Suppressor macrophage treated with lipopolysaccharide for 1 hour (primary cell): ENCODE measurements around the gene TSC1.
"Not testable (repeated sequence)": the region's sequence is repeated elsewhere in the genome, so short reads cannot be mapped to it uniquely, and the experiment has no call there.

Source experiments
- DNase-seq, 3 donors: peaks; one replicate each; pipeline ENCODE4 v3.0.0-alpha.2; 2020 to 2022

Gene TSC1

GRCh38 chr9:132975961-132976360 lies 31.5 kb upstream of the TSC1 start:
- DNase-seq: no peak

- DNase-seq: peak; percentile 28 to 39 (median 29)
Measured at GRCh38 chr9:132973713-132974112, 29.3 kb upstream of the TSC1 start.

DNA sequence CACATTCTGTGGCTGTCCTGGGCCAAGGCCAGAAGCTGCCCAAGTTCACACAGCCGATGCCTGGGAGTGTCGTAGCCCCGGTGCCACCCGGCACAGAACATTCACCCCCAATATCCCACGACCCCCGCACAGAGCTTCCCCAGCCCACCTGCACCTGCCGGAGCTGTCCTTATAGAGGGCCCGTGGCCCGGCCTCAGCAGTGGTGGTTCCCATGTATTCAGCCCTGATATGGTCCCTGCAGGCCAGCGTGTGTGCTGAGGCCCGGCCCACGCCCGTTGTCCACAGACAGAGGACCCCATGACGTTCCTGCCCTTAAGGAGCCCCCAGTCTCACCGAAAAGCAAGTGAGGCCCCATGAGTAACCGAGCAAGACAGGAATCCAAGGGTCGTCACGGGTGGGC lies 28.8 kb upstream of the TSC1 start:
- no peak for DNase-seq

GRCh38 chr9:132970324-132971062 lies 26.1 kb upstream of the TSC1 start:
- no peak for DNase-seq

GRCh38 chr9:132969783-132970182 lies 25.4 kb upstream of the TSC1 start:
- DNase-seq: no peak

DNA sequence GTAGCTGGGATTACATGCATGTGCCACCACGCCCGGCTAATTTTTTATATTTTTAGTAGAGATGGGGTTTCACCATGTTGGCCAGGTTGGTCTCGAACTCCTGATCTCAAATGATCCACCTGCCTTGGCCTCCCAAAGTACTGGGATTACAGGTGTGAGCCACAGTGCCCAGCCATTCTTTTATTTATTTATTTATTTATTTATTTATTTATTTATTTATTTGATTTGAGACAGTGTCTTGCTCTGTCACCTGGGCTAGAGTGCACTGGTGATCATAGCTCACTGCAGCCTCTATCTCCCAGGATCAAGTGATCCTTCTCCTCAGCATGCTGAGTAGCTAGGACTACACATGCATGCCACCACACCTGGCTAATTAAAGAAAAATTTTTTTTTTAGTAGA lies 23.5 kb upstream of the TSC1 start:
- DNase-seq: not testable (repeated sequence)

DNA sequence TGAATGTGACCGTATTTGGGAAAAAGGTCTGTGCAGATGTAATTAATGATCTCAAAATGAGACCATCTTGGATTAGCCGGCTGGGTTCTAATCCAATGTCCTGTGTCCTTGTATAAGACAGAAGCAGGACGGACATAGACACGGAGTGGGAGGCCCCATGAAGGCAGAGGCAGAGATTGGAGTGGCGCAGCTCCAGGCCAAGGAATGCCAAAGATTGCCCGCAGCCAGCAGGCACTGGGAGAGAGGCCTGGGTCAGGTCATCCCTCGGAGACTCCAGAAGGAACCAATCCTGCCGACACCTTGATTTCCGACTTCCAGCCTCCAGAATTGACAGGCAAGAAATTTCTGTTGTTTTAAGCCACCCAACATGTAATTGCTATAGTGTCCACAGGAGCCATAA lies 21.1 kb upstream of the TSC1 start:
- no peak for DNase-seq

- DNase-seq: no peak
Measured at GRCh38 chr9:132961002-132961401, 16.6 kb upstream of the TSC1 start.

DNA sequence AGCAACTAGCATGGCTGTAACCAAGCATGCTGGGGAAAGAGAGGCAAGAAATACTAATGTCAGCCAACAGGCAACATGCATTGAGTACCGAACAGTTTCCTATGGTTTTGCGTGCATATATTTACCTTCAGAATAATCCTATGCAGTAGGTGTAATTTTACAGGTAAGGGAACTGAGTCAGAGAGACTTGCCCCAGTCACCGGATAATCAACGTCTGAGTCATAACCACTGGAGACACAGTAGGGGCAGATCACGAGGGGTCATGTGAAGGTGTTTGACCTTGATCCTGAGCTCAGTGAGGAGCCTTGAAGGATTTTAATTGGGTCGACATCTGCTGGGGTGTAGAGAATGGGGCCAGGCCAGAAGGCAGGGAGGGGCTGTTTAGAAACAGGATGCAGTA lies 13.4 kb upstream of the TSC1 start:
- DNase-seq: no peak

- no peak for DNase-seq
Measured at GRCh38 chr9:132955768-132956167, 11.4 kb upstream of the TSC1 start.

DNA sequence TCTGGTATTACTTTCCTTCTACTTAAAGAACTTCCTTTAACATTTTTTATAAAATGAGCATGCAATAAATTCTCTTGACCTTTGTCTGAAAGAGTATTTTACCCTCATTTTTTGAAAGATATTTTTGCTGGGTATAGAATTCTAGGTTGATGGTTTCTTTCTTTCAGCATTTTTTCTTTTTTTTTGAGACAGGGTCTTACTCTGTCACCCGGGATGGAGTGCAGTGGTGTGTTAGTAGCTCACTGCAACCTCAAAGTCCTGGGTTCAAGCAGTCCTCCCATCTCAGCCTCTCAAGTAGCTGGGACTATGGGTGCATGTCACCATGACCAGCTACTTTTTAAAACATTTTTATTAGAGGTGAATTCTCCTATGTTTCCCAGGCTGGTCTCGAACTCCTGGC lies 10.7 kb upstream of the TSC1 start:
- DNase-seq: no peak

DNA sequence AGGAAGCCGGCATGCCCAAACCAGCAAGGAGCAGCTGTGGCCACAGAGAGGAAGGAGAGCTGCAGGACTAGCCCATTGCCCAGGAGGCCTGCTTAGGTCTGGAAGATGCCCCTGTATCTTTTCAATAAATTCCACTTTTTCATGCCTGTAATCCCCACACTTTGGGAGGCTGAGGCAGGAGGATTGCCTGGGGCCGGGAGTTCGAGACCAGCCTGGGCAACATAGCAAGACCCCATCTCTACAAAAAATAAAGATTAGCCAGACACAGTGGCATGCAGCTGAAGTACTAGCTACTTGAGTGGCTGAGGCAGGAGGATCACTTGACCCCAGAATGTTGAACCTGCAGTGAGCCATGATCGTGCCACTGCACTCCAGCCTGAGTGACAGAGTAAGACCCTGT lies 5.3 kb upstream of the TSC1 start:
- DNase-seq: no peak

- DNase-seq: no peak
Measured at GRCh38 chr9:132948482-132949050, 4.2 kb upstream of the TSC1 start.

DNA sequence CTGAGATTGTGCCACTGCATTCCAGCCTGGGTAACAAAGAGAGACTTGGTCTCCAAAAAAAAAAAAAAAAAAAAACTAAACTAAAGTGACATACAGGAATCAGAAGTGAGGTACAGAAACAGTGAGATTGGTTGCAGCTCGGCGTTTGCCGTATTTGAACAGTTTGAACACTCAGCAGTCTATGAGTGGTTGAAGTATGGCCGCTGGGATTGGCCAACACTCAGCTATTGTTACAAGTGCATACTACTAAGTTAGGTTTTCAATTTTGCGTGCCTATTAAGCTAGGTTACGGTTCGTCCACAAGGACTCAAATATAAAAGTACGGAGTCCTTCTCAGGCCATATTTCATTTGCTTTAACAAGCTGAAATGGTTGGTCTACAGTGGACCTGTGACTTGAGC lies 3.3 kb upstream of the TSC1 start:
- no peak for DNase-seq

DNA sequence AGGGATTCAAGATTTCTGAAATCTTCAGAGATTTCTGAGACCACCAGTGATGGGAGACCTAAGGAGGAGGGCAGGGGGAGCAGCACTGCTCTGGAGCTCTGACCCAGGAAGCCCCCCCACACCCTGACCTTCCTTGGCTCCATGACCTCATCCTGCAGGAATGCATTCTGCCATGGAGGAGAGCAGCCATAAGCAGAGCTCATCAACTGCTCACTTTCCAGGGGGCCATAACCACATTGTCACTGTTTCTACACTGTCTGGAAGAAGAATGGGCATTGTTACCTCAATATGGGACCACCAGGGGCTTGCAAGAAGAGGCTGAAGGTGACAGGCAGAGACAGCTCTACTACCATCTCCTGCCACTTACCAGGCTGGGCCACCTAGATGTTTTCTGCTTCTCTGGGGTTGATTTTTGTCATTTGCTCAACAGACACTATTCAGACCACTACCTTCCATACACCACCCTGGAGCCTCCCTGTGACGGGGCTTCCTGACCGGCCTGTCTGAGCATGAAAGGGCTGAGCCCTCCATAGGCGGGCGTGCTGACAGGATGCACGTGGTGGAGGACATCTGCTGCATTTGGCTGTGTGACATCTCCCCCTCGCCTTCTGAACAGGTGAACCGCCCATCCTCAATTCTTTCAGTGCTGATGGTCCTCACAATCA lies 2.3 kb upstream of the TSC1 start:
- no peak for DNase-seq

DNA sequence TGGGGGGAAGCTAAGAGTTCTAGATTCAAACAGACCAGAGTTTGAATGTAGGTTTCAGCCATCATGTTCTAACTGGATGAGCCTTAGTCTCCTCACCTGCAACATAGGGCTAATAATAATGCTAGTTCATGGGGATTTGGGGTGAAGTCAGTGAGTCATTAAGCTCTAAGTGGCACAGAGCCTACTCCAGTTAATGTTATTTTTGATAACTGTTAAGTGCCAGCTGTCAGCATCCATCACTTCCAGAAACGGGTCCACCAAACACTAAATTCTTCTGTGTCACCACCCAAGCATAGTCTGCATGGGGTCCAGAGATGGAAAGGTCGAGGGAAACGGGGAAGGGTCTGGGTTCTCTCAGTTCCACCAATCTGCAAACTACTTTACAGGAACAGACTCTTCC lies 1.8 kb upstream of the TSC1 start:
- DNase-seq: no peak

GRCh38 chr9:132945186-132946130 lies 1.0 kb upstream of the TSC1 start:
- peak in 1 of 3 donors; percentile 1 for DNase-seq

DNA sequence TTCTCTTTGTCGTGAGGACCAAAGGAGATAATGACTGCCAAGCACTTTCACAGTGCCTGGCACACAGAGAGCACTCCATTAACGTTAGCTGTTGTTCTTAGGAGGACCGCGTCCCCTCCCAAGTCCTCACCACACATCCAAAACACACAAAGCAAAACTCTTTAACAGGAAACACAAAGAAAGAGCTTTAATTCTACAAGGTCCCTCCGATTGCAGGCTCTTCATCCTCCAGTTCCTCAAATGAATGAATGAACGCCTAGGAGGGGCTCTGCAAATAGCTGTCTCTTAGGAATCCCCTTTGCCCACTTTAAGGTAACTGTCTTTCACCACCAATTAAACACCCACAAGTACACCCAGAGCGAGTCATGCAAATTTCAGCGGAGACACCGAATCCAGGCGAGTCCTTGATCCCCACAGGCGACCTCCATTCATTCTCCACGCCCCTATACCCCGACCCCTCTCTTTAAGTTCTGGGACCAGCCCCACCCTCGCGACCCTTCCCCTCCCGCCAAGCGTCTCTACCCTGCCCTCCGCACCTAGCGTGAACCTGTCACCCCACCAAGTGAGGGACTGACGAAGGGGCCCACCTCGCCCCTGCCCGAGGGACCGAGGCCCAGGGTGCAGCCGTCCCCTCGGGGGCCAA lies 644 bp downstream of the TSC1 start:
- peak; percentile 24 to 25 (median 25) for DNase-seq

- peak in 1 of 3 donors; percentile 3 for DNase-seq
Measured at GRCh38 chr9:132942541-132943182, 1.8 kb downstream of the TSC1 start.

GRCh38 chr9:132939169-132939568 lies 5.2 kb downstream of the TSC1 start:
- no peak for DNase-seq

- peak in 2 of 3 donors; percentile 3 to 13 for DNase-seq
Measured at GRCh38 chr9:132937463-132937901, 6.9 kb downstream of the TSC1 start.

- DNase-seq: no peak
Measured at GRCh38 chr9:132935026-132935425, 9.4 kb downstream of the TSC1 start.
